SK-N-SH (cell line): ENCODE measurements around the gene MDM4. TPM values are rescaled to one million over a fixed set of nuclear protein-coding genes. Genes with fewer than 3 reads are reported as not detected.

Experiments used
- CTCF ChIA-PET: fragments of 300-600, 350-600 bp; formaldehyde crosslinking; extraction: SDS; loops from one replicate; lab custom pipeline; 2021; lab: Yijun Ruan, JAX
- POLR2A ChIA-PET: fragments of 350-600 bp; sonication (Branson Sonifier 250); formaldehyde crosslinking; extraction: SDS; loops from one replicate; lab custom pipeline; 2020; ENCODE audit warnings: antibody characterized with exemption, inconsistent platforms; lab: Yijun Ruan, JAX
- DNase-seq: peaks from one replicate; pipeline ENCODE4 v3.0.0; 2012
- H2AFZ ChIP-seq: fragments of 200-600 bp; sonication (generic); 2 replicates; pipeline ENCODE4 v1.8.1; 2016; ENCODE audit warnings: antibody characterized with exemption, mild to moderate bottlenecking, low read depth
- H3F3A ChIP-seq: fragments of 200-600 bp; sonication (generic); replicated peaks from 2 replicates; pipeline ENCODE3; 2016; ENCODE audit warnings: antibody characterized with exemption, mild to moderate bottlenecking; ENCODE audit not compliant: insufficient read depth
- H3K27ac ChIP-seq, 2 experiments: fragments of 200-500 bp in 1 of 2; fragments of 200-600 bp in 1 of 2; sonication (Bioruptor generic) in 1 of 2; sonication (generic), shearing (Covaris generic) in 1 of 2; 2 replicates each; pipeline versions ENCODE4 v1.5.1 to v1.6.1; 2014 to 2016; ENCODE audit warnings: low read depth in 2 of 2, inconsistent platforms in 1 of 2, low read length in 1 of 2, mild to moderate bottlenecking in 1 of 2, mixed read lengths in 1 of 2
- H3K27me3 ChIP-seq: fragments of 200-600 bp; sonication (generic), shearing (Covaris generic); 2 replicates; pipeline ENCODE4 v1.6.1; 2016; ENCODE audit warnings: mixed run types; ENCODE audit not compliant: insufficient read depth
- H3K36me3 ChIP-seq, 2 experiments: fragments of 200-500 bp in 1 of 2; fragments of 200-600 bp in 1 of 2; sonication (Bioruptor generic) in 1 of 2; sonication (generic) in 1 of 2; replicated peaks in 1 of 2; 2 replicates each; pipeline versions ENCODE3 to v1.5.1; 2014 to 2016; ENCODE audit warnings: low read length in 1 of 2, mild to moderate bottlenecking in 1 of 2; ENCODE audit not compliant: insufficient read depth in 2 of 2, control insufficient read depth in 1 of 2
- H3K4me1 ChIP-seq, 2 experiments: fragments of 200-500 bp in 1 of 2; fragments of 200-600 bp in 1 of 2; sonication (Bioruptor generic) in 1 of 2; sonication (generic), shearing (Covaris generic) in 1 of 2; 2 replicates each; pipeline versions ENCODE4 v1.5.1 to v1.6.1; 2014 to 2016; ENCODE audit warnings: low read depth in 1 of 2, low read length in 1 of 2, mixed run types in 1 of 2; ENCODE audit not compliant: insufficient read depth in 2 of 2, control insufficient read depth in 1 of 2
- H3K4me2 ChIP-seq: fragments of 200-600 bp; sonication (generic), shearing (Covaris generic); 2 replicates; pipeline ENCODE4 v1.6.1; 2017; ENCODE audit warnings: mixed run types
- H3K4me3 ChIP-seq, 2 experiments: fragments of 200-500 bp in 1 of 2; fragments of 200-600 bp in 1 of 2; sonication (Bioruptor generic) in 1 of 2; sonication (generic), shearing (Covaris generic) in 1 of 2; 2 replicates each; pipeline versions ENCODE4 v1.5.1 to v1.8.1; 2014 to 2016; ENCODE audit warnings: low read depth in 2 of 2, inconsistent platforms in 1 of 2, low read length in 1 of 2, mild to moderate bottlenecking in 1 of 2, mixed read lengths in 1 of 2, moderate library complexity in 1 of 2
- H3K79me2 ChIP-seq: fragments of 200-600 bp; sonication (generic); 2 replicates; pipeline ENCODE4 v1.8.1; 2017; ENCODE audit warnings: mild to moderate bottlenecking; ENCODE audit not compliant: insufficient read depth
- H3K9ac ChIP-seq: fragments of 200-600 bp; sonication (generic); 2 replicates; pipeline ENCODE4 v1.6.1; 2017; ENCODE audit warnings: mixed run types
- H3K9me2 ChIP-seq: fragments of 200-600 bp; sonication (generic); 2 replicates; pipeline ENCODE4 v1.6.1; 2017; ENCODE audit warnings: mixed run types
- H3K9me3 ChIP-seq: fragments of 200-600 bp; sonication (generic); 2 replicates; pipeline ENCODE4 v1.6.1; 2017; ENCODE audit warnings: mixed run types, mild to moderate bottlenecking, moderate library complexity
- H4K20me1 ChIP-seq: fragments of 200-600 bp; sonication (generic); 2 replicates; pipeline ENCODE4 v1.6.1; 2017; ENCODE audit warnings: mild to moderate bottlenecking, mixed run types; ENCODE audit not compliant: insufficient read depth
- CHD2 ChIP-seq: fragments of 150-350 bp; IDR thresholded peaks from 2 replicates; pipeline ENCODE4 v1.6.1; 2018; ENCODE audit warnings: low read length; ENCODE audit not compliant: partially characterized antibody
- ELF1 ChIP-seq: IDR thresholded peaks from 2 replicates; pipeline ENCODE4 v1.4.0; 2012
- EP300 ChIP-seq, 2 experiments: IDR thresholded peaks; 2 replicates each; pipeline versions ENCODE4 v1.4.0 to v1.6.1; 2012; ENCODE audit warnings: borderline replicate concordance in 1 of 2, low read depth in 1 of 2, low read length in 1 of 2
- FOSL2 ChIP-seq: IDR thresholded peaks from 2 replicates; pipeline ENCODE4 v1.4.0; 2012; ENCODE audit warnings: low read depth, mild to moderate bottlenecking, moderate library complexity, borderline replicate concordance
- FOXJ3 ChIP-seq: sonication (generic); formaldehyde crosslinking; IDR thresholded peaks from 2 replicates; pipeline ENCODE4 v1.5.1; 2020; ENCODE audit warnings: mild to moderate bottlenecking, missing genetic modification reagents
- FOXM1 ChIP-seq: IDR thresholded peaks from 2 replicates; pipeline ENCODE4 v1.4.0; 2012; ENCODE audit warnings: low read depth, mild to moderate bottlenecking
- GATA2 ChIP-seq: sonication (generic); formaldehyde crosslinking; IDR thresholded peaks from 2 replicates; pipeline ENCODE4 v1.5.0; 2020; ENCODE audit warnings: mild to moderate bottlenecking, missing genetic modification reagents
- MXI1 ChIP-seq: IDR thresholded peaks from 2 replicates; pipeline ENCODE4 v1.6.1; 2012; ENCODE audit warnings: mild to moderate bottlenecking, low read depth, low read length, improper control_type of control experiment
- NRF1 ChIP-seq: IDR thresholded peaks from 2 replicates; pipeline ENCODE4 v1.6.1; 2012; ENCODE audit warnings: low read depth, mild to moderate bottlenecking, low read length
- POLR2AphosphoS5 ChIP-seq: IDR thresholded peaks from 2 replicates; pipeline ENCODE4 v1.6.1; 2012; ENCODE audit warnings: low read depth, low read length
- RAD21 ChIP-seq: IDR thresholded peaks from 2 replicates; pipeline ENCODE4 v1.6.1; 2012; ENCODE audit warnings: mild to moderate bottlenecking, low read length
- RFX5 ChIP-seq: IDR thresholded peaks from 2 replicates; pipeline ENCODE4 v1.6.1; 2012; ENCODE audit warnings: mild to moderate bottlenecking, improper control_type of control experiment, low read length
- TAF1 ChIP-seq: IDR thresholded peaks from 2 replicates; pipeline ENCODE4 v1.6.1; 2012; ENCODE audit warnings: low read depth, mild to moderate bottlenecking, low read length, moderate library complexity, borderline replicate concordance
- TCF12 ChIP-seq: IDR thresholded peaks from 2 replicates; pipeline ENCODE4 v1.4.0; 2012
- YY1 ChIP-seq: IDR thresholded peaks from 2 replicates; pipeline ENCODE4 v1.4.0; 2012; ENCODE audit warnings: low read depth, mild to moderate bottlenecking
- WGBS: methylation state at CpG from one replicate; pipeline ENCODE4 v1.1.6; 2017; ENCODE audit warnings: low lambda C conversion rate; 5-methylcytosine and 5-hydroxymethylcytosine counted together
- polyA plus RNA-seq, 3 experiments: library from polyadenylated mRNA; depleted of rRNA; stranded (reverse); fragments of >200 nt; gene quantifications; 2 replicates each; pipeline ENCODE4 v1.2.3, GENCODE V29; 2012
- TF ChIP-seq, protein P1 (sequence below): IDR thresholded peaks from 2 replicates; pipeline ENCODE4 v1.4.0; 2012; ENCODE audit warnings: low read depth
- TF ChIP-seq, protein P2 (sequence below): fragments of 150-350 bp; IDR thresholded peaks from 2 replicates; pipeline ENCODE4 v1.6.1; 2017; ENCODE audit warnings: antibody characterized with exemption, low read length, low read depth, borderline replicate concordance
- TF ChIP-seq, protein P3 (sequence below): fragments of 200-600 bp; sonication (generic); IDR thresholded peaks from 2 replicates; pipeline ENCODE4 v1.6.1; 2017; ENCODE audit warnings: antibody characterized with exemption, mild to moderate bottlenecking, moderate library complexity
- TF ChIP-seq, protein P4 (sequence below): IDR thresholded peaks from 2 replicates; pipeline ENCODE4; 2012

MDM4 gene
- polyA plus RNA-seq, 1 of the 3 experiments (the other 2 are of a cell fraction): 6.2 TPM

DNA sequence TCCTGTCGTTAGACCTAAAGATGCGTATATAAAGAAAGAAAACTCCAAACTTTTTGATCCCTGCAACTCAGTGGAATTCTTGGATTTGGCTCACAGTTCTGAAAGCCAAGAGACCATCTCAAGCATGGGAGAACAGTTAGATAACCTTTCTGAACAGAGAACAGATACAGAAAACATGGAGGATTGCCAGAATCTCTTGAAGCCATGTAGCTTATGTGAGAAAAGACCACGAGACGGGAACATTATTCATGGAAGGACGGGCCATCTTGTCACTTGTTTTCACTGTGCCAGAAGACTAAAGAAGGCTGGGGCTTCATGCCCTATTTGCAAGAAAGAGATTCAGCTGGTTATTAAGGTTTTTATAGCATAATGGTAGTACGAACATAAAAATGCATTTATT, 33.1 kb downstream of the MDM4 start:
- ChIA-PET CTCF (interaction anchor here (1.0 to 10.0 kb wide), 4 partner anchors 18 to 426 kb away, joined by 3 to 63 read pairs (median 30); no protein-coding TSS in a partner anchor), POLR2A (no interaction called here)
- no peak overlapping the region for H2AFZ ChIP-seq

More for the DNA sequence above, 33.1 kb downstream of the MDM4 start:
- peaks cover 66 to 85% of the 10 kb centered on the region in 2 experiments for H3K36me3 ChIP-seq
- WGBS: 98% methylated on average over 6 of the region's 6 CpGs
- no peak overlapping the region for H3K27ac ChIP-seq
- peaks cover 0 to 3% of the 10 kb centered on the region in 2 experiments; a peak in 1 of 4 replicates for H3K4me1 ChIP-seq
- H3K9me2 ChIP-seq: no peaks in the 10 kb centered on the region
- no peak overlapping the region for H3K9ac ChIP-seq
- no peaks in the 10 kb centered on the region for H3F3A ChIP-seq
- H3K4me2 ChIP-seq: no peak overlapping the region
- peaks cover 6% of the 10 kb centered on the region; the same call in 1 of the 2 replicates for H3K79me2 ChIP-seq
- peaks cover 9% of the 10 kb centered on the region; the same call in 1 of the 2 replicates for H4K20me1 ChIP-seq
- TF ChIP-seq CHD2 (no peak), GATA2 (CRISPR knock-in tag) (no peak), ELF1 (no peak), TAF1 (no peak), YY1 (no peak), FOXM1 (no peak), RFX5 (no peak), FOXJ3 (CRISPR knock-in tag) (no peak), EP300 (IDR thresholded peaks at IDR 0.05; ENCODE audit: borderline replicate concordance in 1 of 2, low read depth in 1 of 2, low read length in 1 of 2) (no peak), TCF12 (no peak), FOSL2 (no peak), NRF1 (no peak), MXI1 (no peak), POLR2AphosphoS5 (no peak), RAD21 (no peak)
- TF ChIP-seq, protein P1, sequence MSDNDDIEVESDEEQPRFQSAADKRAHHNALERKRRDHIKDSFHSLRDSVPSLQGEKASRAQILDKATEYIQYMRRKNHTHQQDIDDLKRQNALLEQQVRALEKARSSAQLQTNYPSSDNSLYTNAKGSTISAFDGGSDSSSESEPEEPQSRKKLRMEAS: no peak
- TF ChIP-seq, protein P2, sequence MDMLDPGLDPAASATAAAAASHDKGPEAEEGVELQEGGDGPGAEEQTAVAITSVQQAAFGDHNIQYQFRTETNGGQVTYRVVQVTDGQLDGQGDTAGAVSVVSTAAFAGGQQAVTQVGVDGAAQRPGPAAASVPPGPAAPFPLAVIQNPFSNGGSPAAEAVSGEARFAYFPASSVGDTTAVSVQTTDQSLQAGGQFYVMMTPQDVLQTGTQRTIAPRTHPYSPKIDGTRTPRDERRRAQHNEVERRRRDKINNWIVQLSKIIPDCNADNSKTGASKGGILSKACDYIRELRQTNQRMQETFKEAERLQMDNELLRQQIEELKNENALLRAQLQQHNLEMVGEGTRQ: no peak
- TF ChIP-seq, protein P3, sequence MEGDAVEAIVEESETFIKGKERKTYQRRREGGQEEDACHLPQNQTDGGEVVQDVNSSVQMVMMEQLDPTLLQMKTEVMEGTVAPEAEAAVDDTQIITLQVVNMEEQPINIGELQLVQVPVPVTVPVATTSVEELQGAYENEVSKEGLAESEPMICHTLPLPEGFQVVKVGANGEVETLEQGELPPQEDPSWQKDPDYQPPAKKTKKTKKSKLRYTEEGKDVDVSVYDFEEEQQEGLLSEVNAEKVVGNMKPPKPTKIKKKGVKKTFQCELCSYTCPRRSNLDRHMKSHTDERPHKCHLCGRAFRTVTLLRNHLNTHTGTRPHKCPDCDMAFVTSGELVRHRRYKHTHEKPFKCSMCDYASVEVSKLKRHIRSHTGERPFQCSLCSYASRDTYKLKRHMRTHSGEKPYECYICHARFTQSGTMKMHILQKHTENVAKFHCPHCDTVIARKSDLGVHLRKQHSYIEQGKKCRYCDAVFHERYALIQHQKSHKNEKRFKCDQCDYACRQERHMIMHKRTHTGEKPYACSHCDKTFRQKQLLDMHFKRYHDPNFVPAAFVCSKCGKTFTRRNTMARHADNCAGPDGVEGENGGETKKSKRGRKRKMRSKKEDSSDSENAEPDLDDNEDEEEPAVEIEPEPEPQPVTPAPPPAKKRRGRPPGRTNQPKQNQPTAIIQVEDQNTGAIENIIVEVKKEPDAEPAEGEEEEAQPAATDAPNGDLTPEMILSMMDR: no peak
- TF ChIP-seq, protein P4, sequence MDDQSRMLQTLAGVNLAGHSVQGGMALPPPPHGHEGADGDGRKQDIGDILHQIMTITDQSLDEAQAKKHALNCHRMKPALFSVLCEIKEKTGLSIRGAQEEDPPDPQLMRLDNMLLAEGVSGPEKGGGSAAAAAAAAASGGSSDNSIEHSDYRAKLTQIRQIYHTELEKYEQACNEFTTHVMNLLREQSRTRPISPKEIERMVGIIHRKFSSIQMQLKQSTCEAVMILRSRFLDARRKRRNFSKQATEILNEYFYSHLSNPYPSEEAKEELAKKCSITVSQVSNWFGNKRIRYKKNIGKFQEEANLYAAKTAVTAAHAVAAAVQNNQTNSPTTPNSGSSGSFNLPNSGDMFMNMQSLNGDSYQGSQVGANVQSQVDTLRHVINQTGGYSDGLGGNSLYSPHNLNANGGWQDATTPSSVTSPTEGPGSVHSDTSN: no peak
- H3K27me3 ChIP-seq: no peaks in the 10 kb centered on the region
- no peaks in the 10 kb centered on the region for H3K9me3 ChIP-seq
- H3K4me3 ChIP-seq: no peak overlapping the region
- DNase-seq: no peak
